GM19238 (cell line): ENCODE results near the gene LASP1.
A peak's percentile ranks its signal among the peaks of the same experiment; 100 is the strongest.
"Not testable (repeated sequence)": the region's sequence is repeated elsewhere in the genome, so short reads cannot be mapped to it uniquely, and the experiment has no call there.

Experiments
- DNase-seq: peaks from one replicate; pipeline ENCODE4 v3.0.0; 2011; ENCODE audit warnings: low spot score; ENCODE audit not compliant: insufficient read length

Gene LASP1

DNA sequence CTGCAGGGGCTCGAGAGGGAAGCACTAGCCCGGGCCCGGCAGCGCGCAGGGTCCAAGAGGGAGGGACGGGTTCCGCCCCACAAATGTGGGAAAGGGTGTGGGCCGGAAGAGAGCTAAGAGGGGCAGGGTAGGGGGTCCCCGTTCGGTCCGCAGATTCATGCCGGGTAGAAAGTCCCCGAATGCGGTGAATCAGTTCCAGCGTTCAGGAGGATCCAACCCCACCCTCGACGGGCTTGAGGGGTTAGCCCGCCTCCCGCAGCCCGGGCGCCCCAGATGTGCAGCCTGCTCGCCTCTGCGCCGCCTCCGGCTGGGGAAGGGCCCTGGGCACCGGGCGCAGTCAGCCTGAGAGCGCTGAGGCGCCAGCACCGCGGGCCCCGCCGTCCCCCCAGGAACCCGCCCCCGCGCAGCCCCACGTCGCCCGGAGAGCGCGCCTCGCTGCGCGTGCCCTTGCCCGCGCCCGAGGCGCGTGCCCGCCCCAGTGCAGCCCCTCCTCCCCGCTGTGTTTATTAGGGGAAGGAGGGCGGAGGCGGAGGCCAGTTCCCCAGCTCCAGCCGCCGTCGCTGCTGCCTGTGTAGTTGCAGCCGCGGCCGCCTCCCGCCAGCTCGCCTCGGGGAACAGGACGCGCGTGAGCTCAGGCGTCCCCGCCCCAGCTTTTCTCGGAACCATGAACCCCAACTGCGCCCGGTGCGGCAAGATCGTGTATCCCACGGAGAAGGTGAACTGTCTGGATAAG lies at the start of gene LASP1:
TSS of gene LASP1 (plus strand) at position 533 of the 733 bp plus-strand sequence. CDS start at position 665, 132 bp downstream.
- DNase-seq: peak; percentile 84

GRCh38 chr17:38824899-38825761 lies 44.7 kb upstream of the LASP1 start, which contains the start of gene CWC25:
CWC25 (minus strand) TSS chr17:38825321; CDS start chr17:38825183, 138 bp downstream.
- peak; percentile 87 for DNase-seq

DNA sequence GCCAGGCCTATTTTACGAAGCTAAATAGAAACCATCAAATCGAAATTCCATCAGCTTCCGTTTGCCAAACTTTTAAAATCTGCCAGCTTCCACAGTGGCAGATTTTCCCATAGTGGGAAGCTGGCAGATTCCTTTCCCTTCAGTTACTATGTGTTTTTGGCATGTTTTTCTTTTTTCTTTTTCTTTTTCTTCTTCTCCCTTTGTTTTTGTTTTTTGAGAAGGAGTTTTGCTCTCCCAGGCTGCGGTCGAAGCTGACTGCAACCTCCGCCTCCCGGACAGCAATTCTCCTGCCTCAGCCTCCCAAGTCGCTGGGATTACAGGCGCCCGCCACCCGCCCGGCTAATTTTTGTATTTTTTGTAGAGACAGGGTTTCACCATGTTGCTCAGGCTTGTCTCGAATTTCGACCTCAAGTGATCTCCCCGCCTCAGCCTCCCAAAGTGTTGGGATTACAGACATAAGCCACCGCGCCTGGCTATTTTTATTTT lies 44.1 kb upstream of the LASP1 start:
- DNase-seq: no peak

DNA sequence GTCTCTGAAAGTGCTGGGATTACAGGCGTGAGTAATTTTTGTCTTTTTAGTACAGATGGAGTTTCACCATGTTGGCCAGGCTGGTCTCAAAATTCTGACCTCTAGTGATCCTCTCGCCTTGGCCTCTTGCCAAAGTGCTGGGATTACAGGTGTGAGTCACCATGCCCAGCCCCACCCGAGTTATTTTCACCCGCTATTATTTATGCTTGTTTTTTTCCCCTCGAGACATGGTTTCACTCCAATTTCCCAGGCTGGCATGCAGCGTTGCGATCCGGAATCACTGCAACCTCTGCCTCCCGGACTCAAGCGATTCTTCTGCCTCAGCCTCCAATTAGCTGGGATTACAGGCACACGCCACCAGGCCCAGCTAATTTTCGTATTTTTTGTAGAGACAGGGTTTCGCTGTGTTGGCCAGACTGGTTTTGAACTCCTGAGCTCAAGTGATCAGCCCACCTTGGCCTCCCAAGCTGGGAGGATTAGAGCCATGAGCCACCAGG lies 25.5 kb upstream of the LASP1 start:
- no peak for DNase-seq

DNA sequence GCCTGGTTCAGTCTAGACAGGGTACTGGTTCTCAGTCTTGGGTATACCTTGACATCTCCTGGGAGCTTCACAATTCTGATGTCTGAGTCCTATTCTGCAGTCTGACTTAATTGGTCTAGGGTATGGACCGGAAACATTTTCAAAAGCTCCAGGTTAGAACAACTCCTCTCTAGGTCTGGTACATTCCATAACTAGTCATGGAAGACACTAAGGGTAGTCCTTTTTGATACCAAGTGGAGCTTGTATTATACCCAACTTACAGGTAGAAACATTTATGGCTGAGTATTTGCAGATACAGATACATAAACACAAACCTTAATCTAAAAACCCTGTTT lies 21.3 kb upstream of the LASP1 start:
- no peak for DNase-seq

DNA sequence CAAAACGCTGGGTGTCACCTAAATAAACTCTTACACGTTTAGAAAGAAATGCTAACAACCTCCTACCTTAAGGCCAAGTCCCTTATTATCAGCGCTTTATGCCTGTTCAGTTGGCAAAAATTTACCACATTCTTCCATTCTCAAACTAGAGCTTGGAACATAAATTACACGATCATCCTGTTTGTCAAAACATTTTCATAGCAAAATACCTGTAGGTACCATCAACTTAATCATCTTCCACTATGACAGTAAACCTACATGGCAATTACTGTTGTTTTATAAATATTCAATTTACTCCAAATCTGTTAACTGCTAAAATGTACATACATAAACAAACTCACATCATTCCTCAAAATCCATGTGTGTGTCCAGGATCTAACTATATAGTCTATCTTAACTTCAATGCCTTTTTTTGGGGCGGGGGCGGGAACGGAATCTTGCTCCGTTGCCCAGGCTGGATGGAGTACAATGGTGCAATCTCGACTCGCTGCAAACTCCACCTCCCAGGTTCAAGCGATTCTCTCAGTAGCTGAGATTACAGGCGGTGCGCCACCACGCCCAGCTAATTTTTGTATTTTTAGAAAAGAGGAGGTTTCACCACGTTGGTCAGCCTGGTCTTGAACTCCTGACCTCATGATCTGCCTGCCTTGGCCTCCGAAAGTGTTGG lies 20.8 kb upstream of the LASP1 start:
- DNase-seq: no peak

DNA sequence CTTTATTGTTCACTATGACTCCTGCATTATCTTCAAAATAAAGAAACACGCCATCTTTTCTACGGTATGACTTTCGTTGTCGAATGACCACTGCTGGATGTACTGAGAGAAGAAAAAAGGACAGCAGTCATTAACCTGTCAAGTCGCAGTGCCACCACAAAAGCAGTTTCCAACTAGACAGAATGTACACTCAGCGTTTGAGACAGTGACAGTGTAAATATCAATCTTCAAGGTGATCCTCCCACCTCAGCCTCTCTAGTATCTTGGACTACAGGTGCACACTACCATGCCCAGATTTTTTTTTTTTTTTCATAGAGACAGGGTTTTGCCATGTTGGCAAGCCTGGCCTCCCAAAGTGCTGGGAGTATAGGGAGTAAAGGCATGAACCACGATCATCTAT lies 19.5 kb upstream of the LASP1 start:
- no peak for DNase-seq

GRCh38 chr17:38851434-38851833 lies 18.4 kb upstream of the LASP1 start:
- no peak for DNase-seq

GRCh38 chr17:38852771-38853291 lies 17.0 kb upstream of the LASP1 start:
- no peak for DNase-seq

DNA sequence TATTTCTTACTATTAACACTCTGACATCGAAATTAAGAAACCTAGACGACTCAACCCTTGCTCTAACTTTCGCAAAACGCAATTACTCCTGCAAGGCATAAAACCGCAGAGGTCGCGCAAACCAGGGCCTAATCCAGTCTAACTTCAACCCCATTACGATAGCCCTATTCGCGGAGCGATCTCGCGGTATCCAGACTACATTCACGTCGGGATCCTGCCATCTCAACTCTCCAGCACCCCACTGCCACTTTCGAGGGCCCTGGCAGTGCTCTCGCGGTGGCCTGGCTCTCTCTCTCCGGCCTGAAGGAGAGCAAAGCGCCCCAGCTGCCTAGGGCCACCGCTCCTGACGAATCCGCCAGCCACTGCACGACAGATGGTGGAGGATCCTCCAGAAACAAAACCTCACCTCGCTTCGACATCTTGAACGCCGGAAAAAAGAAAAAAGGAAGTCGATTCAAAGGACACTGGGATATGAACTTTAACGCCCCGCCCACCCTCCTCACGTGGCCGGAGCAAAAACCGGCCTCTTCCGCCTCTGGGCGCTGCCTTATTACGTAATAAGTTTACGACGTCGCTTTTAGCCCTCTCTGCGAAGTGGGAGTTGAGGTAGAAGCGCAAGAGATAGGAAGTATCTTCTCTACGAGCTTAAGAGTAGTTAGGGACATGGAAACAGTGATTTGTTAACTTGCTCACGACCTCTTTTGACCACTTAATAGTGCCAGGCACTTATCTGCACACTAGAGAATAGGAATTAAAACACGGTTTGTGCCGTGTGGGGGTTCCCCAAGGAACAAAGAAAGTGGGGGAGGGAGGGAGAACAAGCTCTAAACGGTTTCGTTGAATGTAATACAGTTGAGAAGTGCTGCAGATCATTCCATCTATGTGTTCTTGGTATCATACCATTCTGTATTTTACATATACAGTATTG lies 16.3 kb upstream of the LASP1 start, which contains the start of gene RPL23:
TSS of gene RPL23 (minus strand) at position 430 of the 928 bp plus-strand sequence. CDS start at position 419, 11 bp downstream.
- peak; percentile 82 for DNase-seq

- not testable (repeated sequence) for DNase-seq
Observed at GRCh38 chr17:38855101-38855714, 14.7 kb upstream of the LASP1 start.

- no peak for DNase-seq
Observed at GRCh38 chr17:38857271-38857670, 12.6 kb upstream of the LASP1 start.

GRCh38 chr17:38861399-38861843 lies 8.4 kb upstream of the LASP1 start:
- no peak for DNase-seq

DNA sequence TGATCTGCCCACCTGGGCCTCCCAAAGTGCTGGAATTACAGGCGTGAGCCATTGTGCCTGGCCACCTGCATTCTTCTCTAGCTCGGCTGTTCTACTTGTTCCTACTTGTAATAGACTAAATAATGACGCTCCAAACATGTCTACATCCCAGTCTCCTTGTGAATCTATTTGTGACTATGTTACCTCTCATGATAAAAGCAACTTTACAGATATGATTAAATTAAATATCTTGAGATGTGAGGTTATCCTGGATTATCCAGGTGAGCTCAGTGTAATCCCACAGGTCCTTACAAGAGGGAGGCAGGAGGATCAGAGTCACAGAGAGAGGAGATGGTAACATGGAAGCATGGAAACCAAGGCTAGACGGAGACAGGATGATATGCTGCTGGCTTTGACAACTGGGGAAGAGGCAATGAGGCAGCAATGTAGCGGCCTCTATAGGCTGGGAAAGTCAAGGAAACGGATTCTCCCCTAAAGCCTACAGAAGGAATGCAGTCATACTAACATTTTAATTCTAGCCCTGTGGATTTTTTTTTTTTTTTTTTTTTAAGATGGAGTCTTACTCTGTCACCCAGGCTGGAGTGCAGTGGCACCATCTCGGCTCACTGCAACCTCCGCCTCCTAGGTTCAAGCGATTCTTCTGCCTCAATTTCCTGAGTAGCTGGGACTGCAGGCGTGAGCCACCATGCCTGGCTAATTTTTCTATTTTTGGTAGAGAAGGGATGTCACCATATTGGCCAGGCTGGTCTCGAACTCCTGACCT lies 5.0 kb upstream of the LASP1 start:
- no peak for DNase-seq

GRCh38 chr17:38867179-38867967 lies 2.5 kb upstream of the LASP1 start:
- no peak for DNase-seq

DNA sequence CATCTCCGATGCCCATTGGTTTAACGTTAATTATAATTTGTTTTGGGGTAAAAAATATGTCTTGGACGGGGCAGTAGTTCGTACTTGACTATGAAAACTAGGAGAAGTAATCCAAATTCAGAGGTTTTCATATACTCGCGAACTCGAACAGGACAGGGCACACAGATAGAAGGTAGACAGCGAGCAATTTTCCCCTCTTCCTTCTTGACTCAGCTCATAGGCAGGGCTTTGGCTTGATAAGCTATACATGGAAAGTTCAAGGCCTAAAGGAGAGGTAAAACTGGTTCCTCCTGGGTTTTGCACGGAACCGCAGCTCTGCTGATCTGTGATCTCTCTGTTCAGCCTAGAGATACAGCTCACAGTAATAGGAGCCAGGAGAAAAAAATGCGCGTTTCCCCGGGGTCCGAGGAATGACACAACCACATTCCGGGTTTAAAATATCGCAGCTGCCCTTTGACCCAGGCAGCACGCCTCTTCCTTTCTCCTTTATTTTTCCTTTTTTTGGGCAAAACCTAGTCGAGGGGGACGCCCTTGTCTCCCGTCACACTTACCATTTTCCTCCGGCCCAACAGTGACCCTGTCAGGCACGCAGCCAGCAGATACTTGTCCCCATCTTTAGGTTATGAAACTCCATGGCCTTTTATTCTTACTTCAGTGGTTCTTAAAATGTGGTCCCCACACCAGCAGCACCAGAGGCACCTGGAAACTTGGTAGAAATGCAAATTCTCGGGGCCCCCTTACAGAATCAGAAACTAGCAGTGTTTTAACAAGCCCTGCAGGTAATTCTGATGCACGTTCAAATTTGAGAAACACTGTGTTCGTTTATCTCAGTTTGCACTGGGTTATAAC lies 1.7 kb upstream of the LASP1 start:
- no peak for DNase-seq
